ENCODE data around the gene ATRNL1.

Gene ATRNL1

DNA sequence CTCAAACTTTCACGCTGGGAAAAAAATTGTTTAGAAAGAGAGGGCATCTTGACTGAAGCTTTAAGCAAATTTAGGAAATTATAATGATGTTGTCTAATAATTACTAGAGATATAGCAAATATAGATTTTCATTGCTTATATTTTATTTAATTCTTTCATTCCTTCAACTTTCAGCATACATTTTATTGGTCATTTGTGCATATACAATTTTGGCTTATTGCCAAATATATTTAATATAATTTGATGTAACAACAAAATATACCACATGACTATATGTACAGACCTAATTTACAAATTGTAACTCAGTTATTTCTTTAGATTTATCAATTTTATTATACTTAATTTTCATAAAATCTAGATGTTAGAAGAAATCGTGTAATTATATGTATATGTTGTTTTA is 390.1 kb downstream of the ATRNL1 start:
- H3F3A ChIP-seq (ENCODE audit: insufficient read depth, low read length): no peaks in the 10 kb centered on the region
- H3K4me3 ChIP-seq (ENCODE audit: low read length): no peak overlapping the region
- H3K4me1 ChIP-seq (ENCODE audit: low read length): no peaks in the 10 kb centered on the region
- H3K4me2 ChIP-seq (ENCODE audit: low read depth, low read length): no peak overlapping the region
- H4K20me1 ChIP-seq (ENCODE audit: insufficient read depth, low read length): no peaks in the 10 kb centered on the region; the same call in 1 of the 2 replicates
- no peak overlapping the region for H3K9ac ChIP-seq (ENCODE audit: low read length)
- no peak overlapping the region for H3K27ac ChIP-seq (ENCODE audit: low read length)
- DNase-seq: no peak
- no peaks in the 10 kb centered on the region for H3K9me2 ChIP-seq (replicated peaks; ENCODE audit: insufficient read depth, low read length)
- H2AFZ ChIP-seq (ENCODE audit: low read length): no peak overlapping the region
- H3K9me3 ChIP-seq (replicated peaks; ENCODE audit: insufficient read depth, low read length): no peaks in the 10 kb centered on the region
- no peaks in the 10 kb centered on the region for H3K79me2 ChIP-seq (ENCODE audit: low read length)
- no peak for TF ChIP-seq EZH2phosphoT487 (IDR thresholded peaks at IDR 0.05; ENCODE audit: low read length)
- no peaks in the 10 kb centered on the region for H3K36me3 ChIP-seq (replicated peaks; ENCODE audit: insufficient read depth, low read length)
- H3K27me3 ChIP-seq (replicated peaks; ENCODE audit: insufficient read depth, low read length): no peaks in the 10 kb centered on the region

DNA sequence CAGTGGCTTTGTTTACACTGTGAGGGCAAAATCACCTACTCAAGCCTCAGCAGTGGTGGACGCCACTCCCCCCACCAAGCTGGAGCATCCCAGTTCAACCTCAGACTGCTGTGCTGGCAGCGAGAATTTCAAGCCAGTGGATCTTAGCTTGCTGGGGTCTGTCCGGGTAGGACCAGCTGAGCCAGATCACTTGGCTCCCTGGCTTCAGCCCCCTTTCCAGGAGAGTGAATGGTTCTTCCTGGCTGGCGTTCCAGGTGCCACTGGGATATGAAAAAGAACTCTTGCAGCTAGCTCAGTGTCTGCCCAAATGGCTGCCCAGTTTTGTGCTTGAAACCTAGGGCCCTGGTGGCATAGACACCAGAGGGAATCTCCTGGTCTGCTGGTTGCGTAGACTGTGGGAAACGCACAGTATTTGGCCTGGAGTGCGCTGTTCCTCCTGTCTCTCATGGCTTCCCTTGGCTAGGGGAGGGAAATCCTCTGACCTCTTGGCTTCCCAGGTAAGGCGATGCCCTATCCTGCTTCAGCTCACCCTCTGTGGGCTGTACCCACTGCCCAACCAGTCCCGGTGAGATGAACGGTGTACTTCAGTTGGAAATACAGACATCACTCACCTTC is 398.5 kb downstream of the ATRNL1 start:
- no peak overlapping the region for H3K4me3 ChIP-seq (ENCODE audit: low read length)
- H3K9me2 ChIP-seq (replicated peaks; ENCODE audit: insufficient read depth, low read length): no peaks in the 10 kb centered on the region
- TF ChIP-seq, protein P1, sequence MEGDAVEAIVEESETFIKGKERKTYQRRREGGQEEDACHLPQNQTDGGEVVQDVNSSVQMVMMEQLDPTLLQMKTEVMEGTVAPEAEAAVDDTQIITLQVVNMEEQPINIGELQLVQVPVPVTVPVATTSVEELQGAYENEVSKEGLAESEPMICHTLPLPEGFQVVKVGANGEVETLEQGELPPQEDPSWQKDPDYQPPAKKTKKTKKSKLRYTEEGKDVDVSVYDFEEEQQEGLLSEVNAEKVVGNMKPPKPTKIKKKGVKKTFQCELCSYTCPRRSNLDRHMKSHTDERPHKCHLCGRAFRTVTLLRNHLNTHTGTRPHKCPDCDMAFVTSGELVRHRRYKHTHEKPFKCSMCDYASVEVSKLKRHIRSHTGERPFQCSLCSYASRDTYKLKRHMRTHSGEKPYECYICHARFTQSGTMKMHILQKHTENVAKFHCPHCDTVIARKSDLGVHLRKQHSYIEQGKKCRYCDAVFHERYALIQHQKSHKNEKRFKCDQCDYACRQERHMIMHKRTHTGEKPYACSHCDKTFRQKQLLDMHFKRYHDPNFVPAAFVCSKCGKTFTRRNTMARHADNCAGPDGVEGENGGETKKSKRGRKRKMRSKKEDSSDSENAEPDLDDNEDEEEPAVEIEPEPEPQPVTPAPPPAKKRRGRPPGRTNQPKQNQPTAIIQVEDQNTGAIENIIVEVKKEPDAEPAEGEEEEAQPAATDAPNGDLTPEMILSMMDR (IDR thresholded peaks at IDR 0.05; ENCODE audit: low read length): no peak
- TF ChIP-seq EZH2 (optimal IDR thresholded peaks at IDR 0.05; ENCODE audit: low read depth, low read length) (no peak), EZH2phosphoT487 (IDR thresholded peaks at IDR 0.05; ENCODE audit: low read length) (no peak)
- no peak overlapping the region for H3K4me2 ChIP-seq (ENCODE audit: low read depth, low read length)
- H3K36me3 ChIP-seq (replicated peaks; ENCODE audit: insufficient read depth, low read length): no peaks in the 10 kb centered on the region
- no peak for DNase-seq
- H3K27ac ChIP-seq (ENCODE audit: low read length): no peak overlapping the region
- no peaks in the 10 kb centered on the region for H3K27me3 ChIP-seq (replicated peaks; ENCODE audit: insufficient read depth, low read length)
- H3K4me1 ChIP-seq (ENCODE audit: low read length): no peaks in the 10 kb centered on the region; the same call in 1 of the 2 replicates
- no peaks in the 10 kb centered on the region for H3F3A ChIP-seq (ENCODE audit: insufficient read depth, low read length)
- no peak overlapping the region for H3K9ac ChIP-seq (ENCODE audit: low read length)
- H4K20me1 ChIP-seq (ENCODE audit: insufficient read depth, low read length): no peaks in the 10 kb centered on the region
- H2AFZ ChIP-seq (ENCODE audit: low read length): no peak overlapping the region
- no peaks in the 10 kb centered on the region for H3K79me2 ChIP-seq (ENCODE audit: low read length)
- H3K9me3 ChIP-seq (replicated peaks; ENCODE audit: insufficient read depth, low read length): no peaks in the 10 kb centered on the region

DNA sequence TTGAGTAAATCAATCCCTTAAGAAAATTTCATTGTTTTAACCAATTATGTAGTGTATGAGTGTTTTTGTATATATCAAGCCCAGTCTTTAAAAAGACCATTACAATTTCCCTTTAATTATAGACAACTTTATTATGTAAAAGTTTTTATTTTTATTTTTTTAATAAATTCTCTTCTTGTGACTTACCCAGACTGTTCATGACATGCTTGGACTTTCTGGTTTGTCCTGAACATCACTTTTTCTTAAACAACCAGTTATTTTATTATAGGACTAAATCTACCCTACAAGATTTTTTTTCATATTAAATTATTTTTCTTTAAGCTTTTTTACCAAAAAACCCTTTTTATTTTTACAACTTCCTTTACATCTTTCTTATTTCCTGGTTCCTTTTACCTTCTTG is 410.4 kb downstream of the ATRNL1 start:
- TF ChIP-seq EZH2 (optimal IDR thresholded peaks at IDR 0.05; ENCODE audit: low read depth, low read length): no peak
- no peak for TF ChIP-seq EZH2phosphoT487 (IDR thresholded peaks at IDR 0.05; ENCODE audit: low read length)
- Histone ChIP-seq H3K4me1 (ENCODE audit: low read length) (peaks cover 7% of the 10 kb centered on the region; the same call in 1 of the 2 replicates), H3F3A (ENCODE audit: insufficient read depth, low read length) (no peaks in the 10 kb centered on the region), H3K9me3 (replicated peaks; ENCODE audit: insufficient read depth, low read length) (no peaks in the 10 kb centered on the region; the same call in 1 of the 2 replicates), H3K4me2 (ENCODE audit: low read depth, low read length) (no peak overlapping the region), H3K9ac (ENCODE audit: low read length) (no peak overlapping the region), H3K9me2 (replicated peaks; ENCODE audit: insufficient read depth, low read length) (no peaks in the 10 kb centered on the region), H3K36me3 (replicated peaks; ENCODE audit: insufficient read depth, low read length) (no peaks in the 10 kb centered on the region), H2AFZ (ENCODE audit: low read length) (no peak overlapping the region), H3K27me3 (replicated peaks; ENCODE audit: insufficient read depth, low read length) (no peaks in the 10 kb centered on the region), H3K4me3 (ENCODE audit: low read length) (no peak overlapping the region), H3K79me2 (ENCODE audit: low read length) (no peaks in the 10 kb centered on the region), H3K27ac (ENCODE audit: low read length) (no peak overlapping the region), H4K20me1 (ENCODE audit: insufficient read depth, low read length) (no peaks in the 10 kb centered on the region)
- no peak for DNase-seq

DNA sequence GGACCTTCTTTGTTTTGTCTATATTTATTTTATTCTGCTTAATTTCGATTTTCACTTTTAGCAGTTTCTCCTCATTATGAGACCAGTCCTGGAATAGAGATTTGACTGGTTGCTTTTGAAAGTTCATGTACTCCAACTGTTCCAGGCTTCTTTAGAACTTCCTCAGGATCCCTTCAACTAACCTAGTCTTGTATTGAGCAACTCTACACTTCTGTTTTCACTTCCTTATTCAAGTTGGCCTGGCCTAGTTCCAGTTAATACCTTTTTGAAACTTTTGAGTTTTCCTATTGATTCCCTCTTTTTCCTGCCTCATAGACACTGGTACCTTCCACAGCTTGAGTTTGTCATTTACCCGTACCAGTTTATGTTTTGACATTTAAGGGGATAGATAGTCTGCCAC is 421.7 kb downstream of the ATRNL1 start:
- Histone ChIP-seq H3F3A (ENCODE audit: insufficient read depth, low read length) (no peaks in the 10 kb centered on the region), H3K27me3 (replicated peaks; ENCODE audit: insufficient read depth, low read length) (no peaks in the 10 kb centered on the region), H3K9me2 (replicated peaks; ENCODE audit: insufficient read depth, low read length) (no peaks in the 10 kb centered on the region), H3K79me2 (ENCODE audit: low read length) (no peaks in the 10 kb centered on the region), H3K4me3 (ENCODE audit: low read length) (no peak overlapping the region), H2AFZ (ENCODE audit: low read length) (no peak overlapping the region), H3K4me2 (ENCODE audit: low read depth, low read length) (no peak overlapping the region), H3K36me3 (replicated peaks; ENCODE audit: insufficient read depth, low read length) (no peaks in the 10 kb centered on the region), H3K9ac (ENCODE audit: low read length) (no peak overlapping the region), H3K27ac (ENCODE audit: low read length) (no peak overlapping the region), H3K9me3 (replicated peaks; ENCODE audit: insufficient read depth, low read length) (no peaks in the 10 kb centered on the region), H3K4me1 (ENCODE audit: low read length) (no peaks in the 10 kb centered on the region), H4K20me1 (ENCODE audit: insufficient read depth, low read length) (no peaks in the 10 kb centered on the region)
- TF ChIP-seq EZH2phosphoT487 (IDR thresholded peaks at IDR 0.05; ENCODE audit: low read length) (no peak), EZH2 (optimal IDR thresholded peaks at IDR 0.05; ENCODE audit: low read depth, low read length) (no peak)
- TF ChIP-seq, protein P1 (IDR thresholded peaks at IDR 0.05; ENCODE audit: low read length): no peak
- DNase-seq: no peak

Data from MM.1S (cell line).